Gastrocnemius medialis (tissue), 4 donors: ENCODE data around the gene ST8SIA2.

ENCODE experiments used
- CTCF ChIP-seq, 5 experiments: fragments of 450-650 bp in 3 of 5; fragments of 200-600 bp in 2 of 5; sonication (generic) in 2 of 5; IDR thresholded peaks in 4 of 5; conservative IDR thresholded peaks in 1 of 5; 1 replicate in 4 of 5; 2 replicates in 1 of 5; pipeline ENCODE4 v1.5.1; 2016 to 2019; ENCODE audit warnings: antibody characterized with exemption in 5 of 5, mild to moderate bottlenecking in 3 of 5, moderate library complexity in 3 of 5
- POLR2A ChIP-seq, 2 donors: fragments of 450-650 bp; IDR thresholded peaks; one replicate each; pipeline ENCODE4 v1.6.1; 2017; ENCODE audit warnings: antibody characterized with exemption in 2 of 2, mild to moderate bottlenecking in 2 of 2, moderate library complexity in 2 of 2

GRCh38 chr15:92376109-92376508, 17.6 kb upstream of the ST8SIA2 start:
- TF ChIP-seq CTCF (IDR thresholded peaks at IDR 0.05 in 4 of 5, conservative IDR thresholded peaks at IDR 0.05 in 1 of 5) (no peak), POLR2A (IDR thresholded peaks at IDR 0.05) (no peak)
